COLO829 (cell line): ENCODE measurements around the gene MRPL28.
"Not testable (repeated sequence)": the region's sequence is repeated elsewhere in the genome, so short reads cannot be mapped to it uniquely, and the experiment has no call there.

Experiments used
- DNase-seq: peaks from one replicate; pipeline ENCODE4 v3.0.0; 2012; ENCODE audit warnings: low spot score

Gene MRPL28

DNA sequence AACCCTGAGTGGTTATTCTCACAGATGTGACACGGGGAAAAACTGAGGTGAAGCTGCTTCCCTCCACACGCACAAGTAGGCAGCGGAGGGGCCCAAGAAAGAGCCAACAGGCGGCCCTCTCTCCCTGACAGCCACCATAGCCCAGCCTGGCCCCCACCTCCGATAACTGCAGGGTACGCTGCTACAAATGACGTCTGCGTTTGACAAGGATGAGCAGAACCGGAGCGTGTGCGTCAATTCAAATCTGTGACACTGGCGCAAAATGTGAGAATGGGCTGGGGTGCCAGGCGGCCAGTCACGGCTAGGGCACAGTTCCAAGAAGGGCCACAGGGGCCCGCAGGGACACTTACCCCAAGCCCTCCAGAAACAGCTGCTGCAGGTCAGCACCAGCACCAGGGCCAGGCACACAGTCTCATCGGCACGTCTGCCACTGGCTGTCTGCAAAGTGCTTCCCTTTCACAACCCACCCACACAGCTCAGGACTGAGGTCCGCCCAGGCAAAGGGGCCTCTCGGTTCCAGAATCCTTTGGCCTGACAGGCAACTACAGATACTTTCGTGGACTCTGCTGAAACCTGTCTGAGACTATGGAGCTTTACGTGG is 32.3 kb downstream of the MRPL28 start:
- DNase-seq, result no peak

GRCh38 chr16:337437-337836 is 32.9 kb downstream of the MRPL28 start:
- DNase-seq, result no peak

- no peak for DNase-seq
These were observed 34.1 kb downstream of the MRPL28 start for GRCh38 chr16:336269-336668.

DNA sequence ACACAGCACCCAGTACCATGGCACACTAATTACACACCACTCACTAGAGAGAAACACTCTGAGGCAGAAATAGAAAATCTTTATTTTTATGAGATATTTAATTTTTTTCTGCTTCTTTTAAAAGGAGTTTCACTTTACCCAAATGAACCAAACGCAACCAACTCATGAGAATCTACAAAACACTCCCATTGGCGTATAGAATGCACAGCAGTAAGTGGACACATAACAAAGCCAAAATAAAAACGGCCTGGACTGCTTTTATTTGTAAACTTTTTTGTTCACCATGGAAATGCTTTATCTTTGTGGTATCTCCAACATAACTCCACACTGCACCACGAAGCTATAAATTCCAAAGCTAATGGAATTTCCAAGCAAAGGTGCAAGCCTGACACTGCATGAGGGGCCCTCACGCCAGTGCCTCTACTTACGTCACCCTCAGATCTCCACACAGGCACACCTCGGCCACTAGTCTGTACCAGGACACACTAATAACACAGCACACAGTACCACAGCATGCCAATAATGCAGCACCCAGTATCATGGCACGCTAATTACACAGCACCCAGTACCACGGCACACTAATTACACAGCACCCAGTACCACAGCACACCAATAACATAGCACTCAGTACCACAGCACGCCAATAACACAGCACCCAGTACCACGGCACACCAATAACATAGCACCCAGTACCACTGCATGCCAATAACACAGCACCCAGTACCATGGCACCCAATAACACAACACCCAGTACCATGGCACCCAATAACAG is 35.3 kb downstream of the MRPL28 start:
- not testable (repeated sequence) for DNase-seq

GRCh38 chr16:334164-334832 is 36.0 kb downstream of the MRPL28 start:
- DNase-seq, result not testable (repeated sequence)

DNA sequence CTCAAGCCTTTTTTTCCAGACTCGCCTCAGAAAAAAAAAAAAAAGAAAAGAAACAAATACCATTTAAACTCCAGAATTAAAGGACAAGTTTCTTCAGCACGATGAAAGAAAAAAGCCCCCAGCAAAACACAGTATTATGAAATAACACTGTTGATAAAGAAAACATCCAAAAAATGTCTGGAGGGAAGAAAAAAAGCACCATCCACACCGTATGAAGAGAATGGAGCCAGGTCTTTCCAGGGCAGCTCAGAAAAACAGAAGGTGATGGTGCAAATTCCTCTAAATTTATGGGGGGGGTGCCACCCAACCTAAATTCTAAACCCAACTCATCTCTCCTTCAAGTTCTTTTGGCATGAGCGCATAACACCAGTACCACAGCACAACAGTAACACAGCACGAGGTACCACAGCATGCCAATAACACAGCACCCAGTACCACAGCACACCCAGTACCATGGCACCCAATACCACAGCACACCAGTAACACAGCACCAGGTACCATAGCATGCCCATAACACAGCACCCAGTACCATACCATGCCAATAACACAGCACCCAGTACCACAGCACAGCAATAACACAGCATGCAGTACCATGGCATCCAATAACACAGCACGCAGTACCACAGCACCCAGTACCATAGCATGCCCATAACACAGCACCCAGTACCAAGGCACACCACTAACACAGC is 36.8 kb downstream of the MRPL28 start:
- DNase-seq, result no peak

DNA sequence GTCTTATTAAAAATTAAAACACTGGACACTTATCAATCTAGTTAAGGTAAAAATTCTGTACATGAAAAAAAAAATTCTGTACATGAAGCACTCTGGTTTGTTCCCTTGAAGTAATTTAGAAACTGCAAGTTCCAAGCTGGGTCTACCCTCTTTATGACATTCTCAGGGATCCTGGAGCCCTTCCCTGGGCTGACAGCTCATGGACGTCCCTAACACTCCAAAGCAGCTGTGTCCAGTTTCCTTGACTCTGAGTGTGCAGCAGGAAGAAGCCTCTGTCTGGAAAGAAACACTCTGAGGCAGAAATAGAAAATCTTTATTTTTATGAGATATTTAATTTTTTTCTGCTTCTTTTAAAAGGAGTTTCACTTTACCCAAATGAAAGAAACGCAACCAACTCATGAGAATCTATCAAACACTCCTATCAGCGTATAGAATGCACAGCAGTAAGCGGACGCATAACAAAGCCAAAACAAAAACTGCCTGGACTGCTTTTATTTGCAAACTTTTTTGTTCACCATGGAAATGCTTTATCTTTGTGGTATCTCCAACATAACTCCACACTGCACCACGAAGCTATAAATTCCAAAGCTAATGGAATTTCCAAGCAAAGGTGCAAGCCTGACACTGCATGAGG is 39.0 kb downstream of the MRPL28 start:
- DNase-seq, result not testable (repeated sequence)

DNA sequence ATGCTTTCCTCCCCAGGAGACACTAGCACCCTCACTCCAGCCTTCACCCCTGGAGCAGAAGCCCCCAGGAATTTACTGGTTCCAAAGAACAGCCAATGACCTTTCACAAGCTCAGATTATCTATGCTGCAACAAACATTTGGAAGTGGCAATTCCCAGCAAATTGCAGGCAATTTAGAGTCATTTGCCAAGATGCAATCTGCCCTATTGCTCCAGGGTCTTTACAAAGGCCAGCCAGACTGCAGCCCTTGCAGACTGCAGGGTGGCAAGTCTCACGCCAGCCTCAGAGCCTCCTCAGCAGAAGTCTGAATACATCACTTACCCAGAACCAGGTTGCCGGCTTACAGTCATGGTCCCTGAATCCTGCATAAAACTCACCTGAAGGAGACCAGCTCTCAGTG is 39.6 kb downstream of the MRPL28 start:
- no peak for DNase-seq

DNA sequence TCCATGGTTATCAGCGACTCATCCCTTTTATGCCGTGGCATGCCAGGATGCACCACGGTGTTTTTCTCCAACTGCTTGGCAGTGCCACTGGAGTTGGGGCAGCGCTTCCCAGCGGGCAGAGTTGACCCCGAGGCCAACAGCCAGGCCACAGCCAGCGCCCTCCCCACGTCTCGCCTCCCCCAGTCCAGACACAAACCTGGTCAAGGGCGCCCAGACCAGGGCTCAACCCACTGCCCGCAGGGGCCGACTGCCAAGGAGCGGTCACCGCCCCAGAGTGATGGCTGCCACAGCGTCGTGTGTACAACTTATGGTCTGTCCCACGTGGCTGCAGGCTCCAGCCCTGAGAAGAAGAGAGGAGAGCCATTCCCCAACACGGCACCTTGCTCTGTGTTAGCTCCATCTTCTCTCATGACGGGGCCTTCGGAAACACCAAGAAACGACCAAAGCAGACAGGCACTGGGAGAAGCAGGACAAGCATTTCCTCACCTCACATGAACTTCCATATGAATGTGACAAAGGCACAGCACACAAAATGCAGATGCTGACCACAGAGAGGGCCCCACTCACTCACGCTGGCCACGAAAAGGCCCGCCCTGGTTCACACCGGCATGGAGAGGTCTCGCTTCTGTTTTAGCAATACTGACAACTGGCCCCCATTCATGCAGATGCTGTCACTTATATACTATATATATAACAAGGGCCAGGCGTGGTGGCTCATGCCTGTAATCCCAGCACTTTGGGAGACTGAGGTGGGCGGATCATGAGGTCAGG is 44.8 kb downstream of the MRPL28 start:
- DNase-seq, result no peak

- no peak for DNase-seq
These were observed 45.6 kb downstream of the MRPL28 start for GRCh38 chr16:324451-325334.

GRCh38 chr16:324201-324450 is 46.2 kb downstream of the MRPL28 start:
- DNase-seq, result no peak

- DNase-seq, result no peak
These were observed 47.7 kb downstream of the MRPL28 start for GRCh38 chr16:322476-323143.

GRCh38 chr16:321532-321931 is 48.8 kb downstream of the MRPL28 start:
- no peak for DNase-seq

DNA sequence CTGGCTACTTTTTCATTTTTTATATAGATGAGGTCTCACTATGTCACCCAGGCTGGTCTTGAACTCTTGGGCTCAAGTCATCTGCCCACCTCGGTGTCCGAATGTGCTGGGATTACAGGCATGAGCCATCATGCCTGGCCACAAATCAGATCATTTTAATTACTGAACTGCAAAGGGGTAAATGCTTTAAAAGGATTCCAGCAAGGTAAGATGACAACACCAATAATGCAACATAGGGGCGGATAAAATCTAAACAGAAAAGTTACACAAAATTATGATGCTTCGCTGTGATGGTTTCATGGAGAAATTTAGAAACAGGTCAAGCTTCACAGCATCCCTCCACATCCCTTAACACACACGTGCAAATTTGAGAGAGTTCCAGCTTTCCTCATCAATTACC is 50.1 kb downstream of the MRPL28 start:
- no peak for DNase-seq

DNA sequence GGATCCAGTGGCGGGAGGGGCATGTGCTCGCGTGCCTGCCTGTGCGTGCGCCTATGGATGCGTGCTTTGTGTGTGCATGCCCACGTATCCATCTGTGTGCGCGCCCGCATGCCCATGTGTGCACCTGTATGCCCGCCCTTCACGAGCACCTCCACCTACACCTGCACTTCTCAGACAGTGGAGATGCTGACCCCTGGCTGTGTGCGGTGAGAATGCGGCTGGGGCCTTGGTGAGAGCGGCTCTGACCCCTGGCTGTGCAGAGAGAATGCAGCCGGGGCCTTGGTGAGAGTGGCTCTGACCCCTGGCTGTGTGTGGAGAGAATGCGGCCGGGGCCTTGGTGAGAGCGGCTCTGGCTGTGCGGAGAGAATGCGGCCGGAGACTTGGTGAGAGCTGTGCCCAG is 51.7 kb downstream of the MRPL28 start:
- no peak for DNase-seq

GRCh38 chr16:317583-317982 is 52.8 kb downstream of the MRPL28 start:
- DNase-seq, result no peak
